Inflammatory macrophage (primary cell): Measurements from ENCODE around the gene SRSF4.
"Not testable (repeated sequence)": the region's sequence is repeated elsewhere in the genome, so short reads cannot be mapped to it uniquely, and the experiment has no call there.

Experiments
- DNase-seq, 2 donors: peaks; one replicate each; pipeline ENCODE4 v3.0.0-alpha.2; 2020 to 2022

SRSF4 gene

GRCh38 chr1:29162476-29163138 is 19.1 kb downstream of the SRSF4 start:
- no peak for DNase-seq

GRCh38 chr1:29162025-29162424 is 19.7 kb downstream of the SRSF4 start:
- no peak for DNase-seq

GRCh38 chr1:29159773-29160172 is 21.9 kb downstream of the SRSF4 start:
- no peak for DNase-seq

- no peak for DNase-seq
Observed at GRCh38 chr1:29157269-29157601, 24.5 kb downstream of the SRSF4 start.

- no peak for DNase-seq
Observed at GRCh38 chr1:29156543-29157268, 25.0 kb downstream of the SRSF4 start.

GRCh38 chr1:29152046-29152805 is 29.5 kb downstream of the SRSF4 start:
- no peak for DNase-seq

GRCh38 chr1:29150346-29150745 is 31.4 kb downstream of the SRSF4 start:
- DNase-seq: not testable (repeated sequence)

- DNase-seq: no peak
Observed at GRCh38 chr1:29148656-29149491, 32.8 kb downstream of the SRSF4 start.

GRCh38 chr1:29145739-29146437 is 35.8 kb downstream of the SRSF4 start:
- DNase-seq: no peak

GRCh38 chr1:29144178-29144577 is 37.5 kb downstream of the SRSF4 start:
- no peak for DNase-seq

- DNase-seq: no peak
Observed at GRCh38 chr1:29142714-29143113, 39.0 kb downstream of the SRSF4 start.

- no peak for DNase-seq
Observed at GRCh38 chr1:29136391-29136915, 45.2 kb downstream of the SRSF4 start.

GRCh38 chr1:29134695-29135028 is 47.0 kb downstream of the SRSF4 start:
- DNase-seq: no peak

- DNase-seq: no peak
Observed at GRCh38 chr1:29133861-29134694, 47.6 kb downstream of the SRSF4 start.

- not testable (repeated sequence) for DNase-seq
Observed at GRCh38 chr1:29131056-29131455, 50.6 kb downstream of the SRSF4 start.

- no peak for DNase-seq
Observed at GRCh38 chr1:29129916-29130315, 51.8 kb downstream of the SRSF4 start.

GRCh38 chr1:29128739-29129138 is 53.0 kb downstream of the SRSF4 start:
- DNase-seq: no peak

GRCh38 chr1:29126198-29126597 is 55.5 kb downstream of the SRSF4 start:
- no peak for DNase-seq

GRCh38 chr1:29125788-29126187 is 55.9 kb downstream of the SRSF4 start:
- no peak for DNase-seq

- DNase-seq: no peak
Observed at GRCh38 chr1:29125237-29125641, 56.5 kb downstream of the SRSF4 start.
